ENCODE data around the gene PSMA2.

The PSMA2 gene

DNA sequence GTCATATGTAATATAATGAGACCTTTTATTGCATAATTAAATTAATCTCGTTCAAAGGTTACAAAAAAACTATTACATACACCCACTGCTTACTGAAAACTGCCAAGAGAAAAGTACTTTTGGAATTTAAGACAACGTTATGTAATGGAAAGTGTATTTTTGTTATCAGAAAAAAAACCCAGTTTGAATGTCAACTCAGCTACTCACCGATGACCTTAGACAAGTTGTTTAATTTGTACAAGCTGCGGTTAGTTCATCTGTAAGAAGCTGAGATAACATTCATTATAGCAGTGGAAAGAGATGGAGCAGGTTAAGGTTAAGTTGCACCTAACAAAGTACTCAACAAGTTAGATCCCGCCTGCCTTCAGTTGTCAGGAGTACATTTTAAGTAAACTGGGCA is 1.1 kb downstream of the PSMA2 start:
- Mint-ChIP-seq H3K27me3 (no peaks in the 10 kb centered on the region), H3K9me3 (no peaks in the 10 kb centered on the region), H3K4me1 (ENCODE audit: low read depth) (peaks cover 35% of the 10 kb centered on the region), H3K4me3 (peak overlapping the region; percentile 99), H3K27ac (peak overlapping the region; percentile 95), H3K36me3 (ENCODE audit: low read depth) (peaks cover 25% of the 10 kb centered on the region)
- intact Hi-C loops (cut with micrococcal nuclease): loop anchor here (1.0 to 10.0 kb wide), 2 partner anchors 9 to 794 kb away; partner anchors contain the start of gene COA1

DNA sequence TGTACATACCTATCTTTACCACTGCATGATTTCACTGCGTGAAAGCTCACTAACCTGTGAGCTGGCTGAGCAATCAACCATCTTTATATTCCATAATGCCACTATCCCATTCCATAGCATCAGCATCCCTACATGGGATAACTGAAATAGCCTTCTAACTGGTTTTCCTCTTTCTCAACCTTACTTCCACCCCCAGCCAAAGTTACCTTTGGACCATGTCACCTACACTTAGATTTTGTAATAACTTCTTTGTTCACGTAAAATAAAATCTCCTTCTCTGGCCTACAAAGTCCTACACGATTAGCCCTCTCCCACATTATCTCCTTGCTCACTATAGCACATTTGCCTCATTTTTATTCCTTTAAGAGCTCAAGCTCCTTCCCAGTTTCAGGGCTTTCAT is 2.5 kb downstream of the PSMA2 start:
- no peaks in the 10 kb centered on the region for H3K9me3 Mint-ChIP-seq
- peaks cover 29% of the 10 kb centered on the region for H3K36me3 Mint-ChIP-seq (ENCODE audit: low read depth)
- H3K4me3 Mint-ChIP-seq: no peak overlapping the region
- intact Hi-C loops (cut with micrococcal nuclease): no loop called here
- no peaks in the 10 kb centered on the region for H3K27me3 Mint-ChIP-seq
- H3K4me1 Mint-ChIP-seq (ENCODE audit: low read depth): peaks cover 35% of the 10 kb centered on the region
- H3K27ac Mint-ChIP-seq: no peak overlapping the region

DNA sequence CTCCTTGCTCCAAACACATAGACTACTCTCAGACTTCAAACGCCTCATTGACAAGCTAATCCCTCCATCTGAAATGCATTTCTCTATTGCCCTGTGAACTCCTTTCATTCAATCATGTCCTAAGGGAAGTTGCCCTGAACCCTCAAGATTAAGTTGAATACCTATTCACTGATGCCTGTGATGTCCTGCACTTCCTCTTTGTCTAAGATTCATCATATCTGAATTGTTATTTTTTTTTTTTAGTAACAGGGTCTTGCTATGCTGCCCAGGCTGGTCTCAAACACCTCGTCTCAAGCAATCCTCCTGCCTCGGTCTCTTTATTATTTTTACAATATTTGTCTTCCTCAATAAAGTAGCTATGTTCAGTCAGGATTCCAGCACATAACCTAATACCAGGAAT is 3.2 kb downstream of the PSMA2 start:
- Mint-ChIP-seq H3K27me3 (no peaks in the 10 kb centered on the region), H3K27ac (no peak overlapping the region), H3K9me3 (no peaks in the 10 kb centered on the region), H3K4me3 (no peak overlapping the region), H3K4me1 (ENCODE audit: low read depth) (peaks cover 28% of the 10 kb centered on the region), H3K36me3 (ENCODE audit: low read depth) (peaks cover 36% of the 10 kb centered on the region)
- intact Hi-C loops (cut with micrococcal nuclease): no loop called here

DNA sequence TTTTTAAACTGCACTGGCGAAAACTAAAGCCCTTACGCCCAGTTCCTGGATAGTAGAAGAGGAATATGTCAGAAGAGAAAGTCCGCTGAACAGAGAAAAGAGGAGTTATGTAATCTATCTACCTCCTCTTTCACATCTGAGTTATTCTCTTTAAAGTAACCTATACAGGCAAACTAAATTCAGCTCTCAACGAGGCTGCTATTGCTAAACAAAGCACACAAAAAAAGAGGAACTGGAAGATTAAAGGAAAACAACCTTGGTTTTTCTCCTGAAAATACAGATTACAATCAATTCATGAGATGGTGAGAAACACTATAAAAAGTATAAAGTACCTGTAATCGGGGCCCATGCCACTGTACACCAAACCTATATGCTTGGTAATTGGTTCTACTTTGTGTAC is 5.8 kb downstream of the PSMA2 start:
- intact Hi-C loops (cut with micrococcal nuclease): no loop called here
- H3K4me3 Mint-ChIP-seq: no peak overlapping the region
- no peaks in the 10 kb centered on the region for H3K27me3 Mint-ChIP-seq
- H3K36me3 Mint-ChIP-seq (ENCODE audit: low read depth): peaks cover 47% of the 10 kb centered on the region
- no peaks in the 10 kb centered on the region for H3K9me3 Mint-ChIP-seq
- no peak overlapping the region for H3K27ac Mint-ChIP-seq
- H3K4me1 Mint-ChIP-seq (ENCODE audit: low read depth): peaks cover 26% of the 10 kb centered on the region

DNA sequence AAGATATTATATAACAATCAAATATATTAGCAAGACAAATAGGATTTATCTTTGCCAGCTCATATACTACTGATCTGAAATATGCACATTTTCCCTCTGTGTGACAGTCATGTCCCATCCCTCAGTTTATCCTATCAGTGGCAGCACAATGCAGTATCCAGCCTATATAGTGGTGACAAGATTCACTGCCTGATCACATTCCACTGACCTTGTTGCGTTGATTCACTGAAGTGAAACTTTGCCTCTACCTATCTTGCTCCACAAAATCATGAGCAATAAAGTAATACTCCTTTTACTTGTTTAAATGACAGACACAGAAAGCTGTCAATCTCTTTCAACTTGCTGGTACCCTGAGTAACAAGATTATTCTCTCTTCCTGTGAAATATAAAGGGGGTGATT is 6.3 kb downstream of the PSMA2 start:
- Mint-ChIP-seq H3K4me3 (no peak overlapping the region), H3K27me3 (no peaks in the 10 kb centered on the region), H3K9me3 (no peaks in the 10 kb centered on the region), H3K4me1 (ENCODE audit: low read depth) (peaks cover 20% of the 10 kb centered on the region), H3K27ac (no peak overlapping the region), H3K36me3 (ENCODE audit: low read depth) (peaks cover 53% of the 10 kb centered on the region)
- intact Hi-C loops (cut with micrococcal nuclease): no loop called here

DNA sequence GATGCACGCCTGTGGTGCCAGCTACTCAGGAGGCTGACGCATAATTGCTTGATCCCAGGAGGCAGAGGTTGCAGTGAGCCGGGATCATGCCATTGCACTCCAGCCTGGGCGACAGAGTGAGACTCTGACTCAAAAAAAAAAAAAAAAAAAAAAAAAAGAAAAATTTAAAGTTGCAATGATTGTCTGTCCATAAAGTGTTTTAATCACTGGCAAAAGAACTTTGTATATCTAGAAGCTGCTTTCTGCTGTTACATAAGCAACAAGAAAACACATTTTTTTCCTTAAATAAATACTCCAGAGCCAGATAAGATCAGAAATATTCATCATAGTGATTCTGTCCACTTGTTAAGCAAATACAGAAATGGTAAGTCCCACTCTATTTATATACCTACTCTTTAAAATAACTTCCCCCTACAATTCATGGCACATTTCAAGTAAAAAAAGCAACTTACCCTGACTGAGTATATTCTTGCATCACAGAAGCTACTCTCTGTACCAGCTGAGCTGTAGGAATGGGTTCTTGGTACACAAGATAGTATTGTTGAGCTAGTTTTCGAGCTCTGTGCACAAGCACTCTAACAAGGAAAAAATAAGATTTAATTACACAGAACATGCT is 7.6 kb downstream of the PSMA2 start:
- H3K27ac Mint-ChIP-seq: no peak overlapping the region
- no peaks in the 10 kb centered on the region for H3K27me3 Mint-ChIP-seq
- H3K36me3 Mint-ChIP-seq (ENCODE audit: low read depth): peaks cover 66% of the 10 kb centered on the region
- H3K4me3 Mint-ChIP-seq: no peak overlapping the region
- H3K9me3 Mint-ChIP-seq: no peaks in the 10 kb centered on the region
- H3K4me1 Mint-ChIP-seq (ENCODE audit: low read depth): peaks cover 7% of the 10 kb centered on the region
- intact Hi-C loops (cut with micrococcal nuclease): no loop called here

DNA sequence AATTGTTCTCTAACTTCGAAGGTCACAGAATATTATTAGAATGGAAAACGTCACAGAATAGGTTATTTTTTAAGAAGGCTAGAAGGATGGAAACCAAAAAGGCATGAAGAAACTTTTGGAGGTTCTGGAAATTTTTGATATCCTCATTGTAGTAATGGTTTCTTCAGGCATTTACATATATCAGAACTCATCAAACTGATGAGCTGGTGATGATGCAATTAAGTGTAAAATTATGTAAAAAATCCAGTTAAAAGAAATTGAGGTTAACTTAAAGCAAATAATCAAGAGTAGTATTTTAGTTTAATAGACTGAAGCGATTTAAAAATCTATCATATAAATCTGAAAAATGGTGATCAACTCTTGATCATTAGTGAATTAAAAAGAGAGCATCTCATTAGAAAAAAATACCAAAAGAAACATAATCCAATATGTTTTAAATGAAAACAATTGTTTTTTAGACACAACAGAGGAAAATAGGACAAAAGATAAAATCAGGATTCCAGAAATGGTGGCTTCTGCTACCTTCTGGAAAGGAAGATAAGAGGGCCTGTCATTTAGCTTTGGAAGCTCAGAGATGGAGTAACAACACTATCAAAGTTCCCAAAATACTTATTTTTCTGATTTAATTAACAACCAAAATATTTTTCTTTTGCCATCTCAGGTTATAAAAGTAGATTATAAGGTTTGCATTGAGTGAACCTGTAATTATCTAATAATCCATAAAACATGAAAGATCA is 9.8 kb downstream of the PSMA2 start:
- H3K9me3 Mint-ChIP-seq: no peaks in the 10 kb centered on the region
- peaks cover 86% of the 10 kb centered on the region for H3K36me3 Mint-ChIP-seq (ENCODE audit: low read depth)
- no peaks in the 10 kb centered on the region for H3K4me1 Mint-ChIP-seq (ENCODE audit: low read depth)
- no peak overlapping the region for H3K4me3 Mint-ChIP-seq
- intact Hi-C loops (cut with micrococcal nuclease): loop anchor here (1.0 kb wide), 1 partner anchor 8 kb away; no protein-coding TSS in a partner anchor
- no peaks in the 10 kb centered on the region for H3K27me3 Mint-ChIP-seq
- no peak overlapping the region for H3K27ac Mint-ChIP-seq

DNA sequence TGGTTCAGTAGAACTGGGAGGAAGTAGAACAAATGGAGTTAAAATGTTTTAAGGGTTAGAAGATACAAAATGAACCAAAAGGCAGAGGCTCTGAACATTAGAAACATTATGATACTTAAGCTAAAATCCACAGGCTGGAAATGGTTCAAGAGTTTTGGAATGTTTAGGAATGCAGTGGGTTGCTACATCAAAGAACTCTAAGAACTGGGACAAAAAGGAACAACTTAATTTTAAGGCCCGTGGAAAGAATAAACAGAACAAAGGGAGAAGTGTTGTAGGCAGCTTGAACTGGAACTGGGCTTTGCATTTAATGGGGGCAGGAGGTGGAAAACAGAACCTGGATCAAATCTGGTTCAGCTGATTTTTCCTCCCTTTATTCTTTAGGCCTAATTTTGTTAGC is 16.6 kb downstream of the PSMA2 start:
- Mint-ChIP-seq H3K27ac (no peak overlapping the region), H3K9me3 (no peaks in the 10 kb centered on the region), H3K4me3 (no peak overlapping the region), H3K4me1 (ENCODE audit: low read depth) (peaks cover 56% of the 10 kb centered on the region), H3K27me3 (no peaks in the 10 kb centered on the region), H3K36me3 (ENCODE audit: low read depth) (peaks cover 61% of the 10 kb centered on the region)
- intact Hi-C loops (cut with micrococcal nuclease): no loop called here

DNA sequence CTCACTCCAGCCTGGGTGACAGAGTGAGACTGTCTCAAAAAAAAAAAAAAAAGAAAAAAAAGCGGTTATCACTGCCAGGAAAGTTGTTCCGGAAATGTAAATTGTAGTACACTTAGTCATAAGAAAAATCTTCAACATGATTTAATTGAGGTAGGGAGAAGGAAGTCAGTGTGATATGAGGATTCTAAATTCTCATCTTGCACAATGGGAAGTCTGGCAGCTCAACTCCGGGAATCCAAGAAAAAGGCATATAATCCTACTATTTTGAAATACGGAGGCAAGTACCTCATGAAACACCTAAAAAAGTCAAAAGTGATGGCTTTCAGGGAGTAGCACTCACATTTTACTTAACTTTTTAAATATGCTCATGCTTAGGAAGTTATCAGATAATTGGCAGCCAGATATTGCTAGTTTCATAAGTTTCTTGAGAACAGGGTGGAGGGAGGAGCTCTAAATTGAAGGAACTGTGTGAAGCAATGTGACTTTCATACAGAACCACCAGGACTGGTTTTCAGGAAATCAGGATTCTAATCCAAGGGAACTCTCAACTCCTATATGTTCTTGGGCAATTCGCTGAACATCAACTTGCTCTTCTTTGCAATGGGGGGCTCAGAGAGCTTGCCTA is 17.4 kb downstream of the PSMA2 start:
- Mint-ChIP-seq H3K4me3 (no peak overlapping the region), H3K9me3 (no peaks in the 10 kb centered on the region), H3K36me3 (ENCODE audit: low read depth) (peaks cover 57% of the 10 kb centered on the region), H3K4me1 (ENCODE audit: low read depth) (peaks cover 57% of the 10 kb centered on the region), H3K27me3 (no peaks in the 10 kb centered on the region), H3K27ac (peak overlapping the region; percentile 58)
- intact Hi-C loops (cut with micrococcal nuclease): no loop called here

DNA sequence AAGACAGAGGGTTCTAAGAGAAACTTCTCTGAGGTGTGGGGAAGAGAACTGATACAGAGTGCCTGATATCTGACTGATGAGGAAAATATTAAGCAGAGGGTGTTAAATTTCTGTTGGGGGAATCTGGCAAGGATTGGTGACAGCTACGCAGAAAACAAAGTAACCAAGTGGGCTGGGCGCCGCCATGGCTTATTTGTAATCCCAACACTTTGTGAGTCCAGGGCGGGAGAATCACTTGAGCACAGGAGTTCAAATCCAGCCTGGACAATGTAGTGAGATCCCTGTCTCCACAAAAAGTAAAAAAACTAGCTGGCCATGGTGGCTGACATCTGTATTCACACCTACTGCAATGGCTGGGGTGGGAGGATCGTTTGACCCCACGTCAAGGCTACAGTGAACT is 18.0 kb downstream of the PSMA2 start:
- Mint-ChIP-seq H3K27ac (peak overlapping the region; percentile 58), H3K9me3 (no peaks in the 10 kb centered on the region), H3K4me3 (no peak overlapping the region), H3K4me1 (ENCODE audit: low read depth) (peaks cover 57% of the 10 kb centered on the region), H3K27me3 (no peaks in the 10 kb centered on the region), H3K36me3 (ENCODE audit: low read depth) (peaks cover 52% of the 10 kb centered on the region)
- intact Hi-C loops (cut with micrococcal nuclease): no loop called here

DNA sequence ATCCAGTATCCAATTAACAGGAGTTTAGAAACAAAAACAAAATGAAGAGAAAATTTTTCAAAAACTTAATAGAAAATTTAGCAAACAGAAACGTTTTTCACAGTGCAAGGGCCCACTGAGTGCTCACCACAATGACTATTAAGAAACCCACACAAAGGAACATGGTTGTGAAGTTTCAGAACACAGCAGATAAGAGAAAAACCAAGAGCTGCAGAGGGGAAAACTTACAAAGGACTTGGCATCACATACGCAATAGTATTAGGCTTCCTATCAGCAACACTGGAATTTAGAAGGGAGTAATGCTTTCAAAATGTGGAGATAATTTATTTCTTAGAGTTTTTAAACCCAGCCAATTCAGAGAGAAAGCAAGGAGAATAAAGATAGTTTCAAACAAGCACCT is 18.4 kb downstream of the PSMA2 start:
- Mint-ChIP-seq H3K27me3 (no peaks in the 10 kb centered on the region), H3K9me3 (no peaks in the 10 kb centered on the region), H3K4me1 (ENCODE audit: low read depth) (peaks cover 57% of the 10 kb centered on the region), H3K36me3 (ENCODE audit: low read depth) (peaks cover 48% of the 10 kb centered on the region), H3K27ac (peak overlapping the region; percentile 58), H3K4me3 (no peak overlapping the region)
- intact Hi-C loops (cut with micrococcal nuclease): no loop called here

DNA sequence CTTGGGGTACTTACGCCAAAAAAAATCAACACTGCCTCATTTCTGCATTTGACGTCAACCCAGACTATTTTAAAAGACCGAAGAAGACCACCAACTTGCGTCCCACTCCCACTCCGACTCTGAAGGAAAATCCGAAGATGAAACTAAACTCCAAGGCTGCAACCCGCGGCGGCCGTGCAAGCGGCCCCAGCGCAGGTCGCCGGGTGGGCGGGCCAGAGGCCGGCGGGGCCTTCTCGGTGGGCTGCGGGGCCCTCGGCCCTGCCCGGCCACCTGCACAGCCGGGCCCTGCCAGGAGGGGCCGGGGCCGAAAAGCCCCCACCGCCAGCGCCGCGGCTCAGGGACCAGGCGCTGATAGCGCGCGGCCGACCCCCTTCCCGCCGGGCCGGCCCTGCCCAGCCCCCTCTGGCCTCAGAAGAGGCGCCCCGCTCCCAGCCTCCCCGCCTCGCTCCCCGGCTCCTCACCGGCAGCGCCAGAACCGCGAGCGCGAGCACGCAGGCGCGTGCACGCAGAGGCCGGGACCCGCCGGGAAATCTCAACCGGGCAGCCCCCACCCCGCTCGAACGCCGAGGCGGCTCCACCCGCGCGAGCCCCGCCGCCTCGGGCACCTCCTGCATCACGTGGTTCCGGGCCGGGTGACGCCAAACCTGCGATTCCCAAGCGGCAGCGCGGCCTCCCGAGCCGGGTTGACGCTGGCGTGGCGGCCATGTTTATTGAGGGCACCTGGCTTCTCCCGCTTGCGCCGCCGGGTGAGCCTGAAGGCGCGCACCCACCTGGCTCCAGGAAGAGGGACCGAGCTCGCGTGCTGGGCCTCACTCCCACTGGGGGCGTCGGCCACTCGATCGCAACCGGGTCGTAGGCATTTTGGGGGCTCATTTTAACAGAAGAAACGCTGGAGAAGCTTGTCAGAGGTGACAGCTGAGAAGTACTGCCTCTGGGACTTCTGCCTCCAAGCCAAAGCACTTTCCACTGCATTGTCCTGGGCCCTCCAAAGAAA is 20.2 kb downstream of the PSMA2 start, which contains the start of gene C7orf25:
Gene C7orf25 (minus strand): TSS at position 617 of the 994 bp plus-strand sequence. CDS start 1,170 bp downstream, outside the sequence.
- Mint-ChIP-seq H3K27me3 (no peaks in the 10 kb centered on the region), H3K9me3 (no peaks in the 10 kb centered on the region), H3K4me1 (ENCODE audit: low read depth) (peaks cover 67% of the 10 kb centered on the region), H3K27ac (peak within 1 kb of the TSS; percentile 82), H3K4me3 (peak within 1 kb of the TSS; percentile 91), H3K36me3 (ENCODE audit: low read depth) (peaks cover 31% of the 10 kb centered on the region)
- intact Hi-C loops (cut with micrococcal nuclease): loop anchor here (1.0 kb wide), 1 partner anchor 21 kb away; the partner anchor contains the start of genes MRPL32 and PSMA2

DNA sequence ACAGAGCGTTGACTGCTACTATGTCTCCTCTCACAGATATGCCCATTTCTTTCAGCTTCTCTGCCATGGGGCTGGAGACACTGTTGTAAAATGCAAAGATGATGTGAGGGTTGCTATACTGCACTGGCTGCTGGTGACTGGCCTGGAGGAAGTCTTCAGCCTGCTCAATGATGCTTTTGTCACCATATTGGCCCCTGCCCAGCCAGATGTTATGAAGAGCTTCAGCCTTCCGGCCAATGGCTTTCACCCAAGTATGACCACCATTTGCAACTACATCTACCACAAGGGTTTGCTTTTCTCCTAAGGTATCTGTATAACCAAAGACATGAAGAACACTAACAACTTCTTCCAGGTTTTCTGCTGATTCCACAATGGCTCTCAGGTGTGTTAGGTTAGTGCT is 21.7 kb downstream of the PSMA2 start:
- no peaks in the 10 kb centered on the region for H3K27me3 Mint-ChIP-seq
- peaks cover 16% of the 10 kb centered on the region for H3K36me3 Mint-ChIP-seq (ENCODE audit: low read depth)
- no peak overlapping the region for H3K4me3 Mint-ChIP-seq
- H3K27ac Mint-ChIP-seq: no peak overlapping the region
- H3K9me3 Mint-ChIP-seq: no peaks in the 10 kb centered on the region
- intact Hi-C loops (cut with micrococcal nuclease): no loop called here
- peaks cover 57% of the 10 kb centered on the region for H3K4me1 Mint-ChIP-seq (ENCODE audit: low read depth)
